HepG2 (cell line): ENCODE measurements around the gene ENTPD5. TPM values are rescaled to one million over a fixed set of nuclear protein-coding genes. Genes with fewer than 3 reads are reported as not detected.
A peak's percentile ranks its signal among the peaks of the same experiment; 100 is the strongest.

Source experiments
- GLI4 ChIP-seq: sonication (generic); formaldehyde crosslinking; IDR thresholded peaks from 2 replicates; pipeline ENCODE4 v1.5.1; 2020; ENCODE audit warnings: missing genetic modification reagents, mild to moderate bottlenecking, moderate library complexity, borderline replicate concordance
- IRF2 ChIP-seq: IDR thresholded peaks from 2 replicates; pipeline ENCODE4 v1.6.1; 2018; ENCODE audit warnings: missing genetic modification reagents, missing compliant biosample characterization
- KDM5A ChIP-seq: fragments of 200-600 bp; sonication (generic); IDR thresholded peaks from 2 replicates; pipeline ENCODE4 v1.7.0; 2018; ENCODE audit warnings: antibody characterized with exemption, mild to moderate bottlenecking, low read length, borderline replicate concordance
- MEIS2 ChIP-seq: sonication (generic); formaldehyde crosslinking; IDR thresholded peaks from 2 replicates; pipeline ENCODE4 v1.9.0; 2021; ENCODE audit warnings: mild to moderate bottlenecking, missing genetic modification reagents
- NAIF1 ChIP-seq: sonication (generic); formaldehyde crosslinking; IDR thresholded peaks from 2 replicates; pipeline ENCODE4 v1.5.0; 2020; ENCODE audit warnings: mild to moderate bottlenecking, missing genetic modification reagents, borderline replicate concordance
- NONO ChIP-seq, 2 experiments: fragments of 450-650 bp in 1 of 2; sonication (generic) in 1 of 2; formaldehyde crosslinking in 1 of 2; IDR thresholded peaks in 1 of 2; conservative IDR thresholded peaks in 1 of 2; 2 replicates each; pipeline versions ENCODE4 v1.6.1 to v1.8.0; 2017 to 2022; ENCODE audit warnings: mild to moderate bottlenecking in 1 of 2, missing genetic modification reagents in 1 of 2, moderate library complexity in 1 of 2
- SNRNP70 ChIP-seq: fragments of 200-400 bp; formaldehyde crosslinking; IDR thresholded peaks from 2 replicates; pipeline ENCODE4 v1.6.1; 2017; ENCODE audit warnings: mild to moderate bottlenecking, low read depth, low read length, moderate library complexity
- TBP ChIP-seq: sonication (generic); formaldehyde crosslinking; IDR thresholded peaks from 2 replicates; pipeline ENCODE4 v1.5.0; 2020; ENCODE audit warnings: missing genetic modification reagents
- TCF7 ChIP-seq: sonication (generic); IDR thresholded peaks from 2 replicates; pipeline ENCODE4 v1.6.1; 2016; ENCODE audit warnings: antibody characterized with exemption, low read depth
- U2AF1 ChIP-seq: fragments of 200-400 bp; formaldehyde crosslinking; optimal IDR thresholded peaks from 2 replicates; pipeline ENCODE3; 2017; ENCODE audit warnings: mild to moderate bottlenecking, low read depth, low read length
- ZC3H4 ChIP-seq: sonication (generic); formaldehyde crosslinking; IDR thresholded peaks from 2 replicates; pipeline ENCODE4 v1.4.0; 2020; ENCODE audit warnings: missing genetic modification reagents, borderline replicate concordance
- ZFP36L2 ChIP-seq: sonication (generic); formaldehyde crosslinking; IDR thresholded peaks from 2 replicates; pipeline ENCODE4 v1.4.0; 2020; ENCODE audit warnings: missing genetic modification reagents
- ZMAT3 ChIP-seq: sonication (generic); formaldehyde crosslinking; conservative IDR thresholded peaks from 2 replicates; pipeline ENCODE4 v1.7.0; 2021; ENCODE audit warnings: missing genetic modification reagents
- ZNF121 ChIP-seq: sonication (generic); formaldehyde crosslinking; IDR thresholded peaks from 2 replicates; pipeline ENCODE4 v1.5.0; 2020; ENCODE audit warnings: mild to moderate bottlenecking, missing genetic modification reagents
- ZNF251 ChIP-seq: sonication (generic); formaldehyde crosslinking; IDR thresholded peaks from 2 replicates; pipeline ENCODE4 v1.9.0; 2021; ENCODE audit warnings: mild to moderate bottlenecking, missing genetic modification reagents
- ZNF263 ChIP-seq: sonication (generic); formaldehyde crosslinking; IDR thresholded peaks from 2 replicates; pipeline ENCODE4 v1.4.0; 2020; ENCODE audit warnings: missing genetic modification reagents
- ZNF264 ChIP-seq: sonication (generic); formaldehyde crosslinking; IDR thresholded peaks from 2 replicates; pipeline ENCODE4 v1.4.0; 2020; ENCODE audit warnings: missing genetic modification reagents
- ZNF274 ChIP-seq: sonication (generic); formaldehyde crosslinking; IDR thresholded peaks from 2 replicates; pipeline ENCODE4 v1.5.1; 2020; ENCODE audit warnings: mild to moderate bottlenecking, missing genetic modification reagents
- ZNF296 ChIP-seq: sonication (generic); formaldehyde crosslinking; conservative IDR thresholded peaks from 2 replicates; pipeline ENCODE4 v1.5.0; 2020; ENCODE audit warnings: mild to moderate bottlenecking, missing genetic modification reagents
- ZNF589 ChIP-seq: sonication (generic); formaldehyde crosslinking; conservative IDR thresholded peaks from 2 replicates; pipeline ENCODE4 v1.8.0; 2022; ENCODE audit warnings: mild to moderate bottlenecking, moderate library complexity, missing genetic modification reagents
- ZNF598 ChIP-seq: sonication (generic); formaldehyde crosslinking; IDR thresholded peaks from 2 replicates; pipeline ENCODE4 v1.5.1; 2020; ENCODE audit warnings: mild to moderate bottlenecking, missing genetic modification reagents, borderline replicate concordance
- ZNF605 ChIP-seq: sonication (generic); formaldehyde crosslinking; IDR thresholded peaks from 2 replicates; pipeline ENCODE4 v1.8.0; 2022; ENCODE audit warnings: mild to moderate bottlenecking, missing genetic modification reagents
- ZNF629 ChIP-seq: sonication (generic); formaldehyde crosslinking; conservative IDR thresholded peaks from 2 replicates; pipeline ENCODE4 v1.5.0; 2020; ENCODE audit warnings: missing genetic modification reagents
- ZNF772 ChIP-seq: sonication (generic); formaldehyde crosslinking; IDR thresholded peaks from 2 replicates; pipeline ENCODE4 v1.5.0; 2020; ENCODE audit warnings: mild to moderate bottlenecking, missing genetic modification reagents
- polyA plus RNA-seq, 8 experiments: library from polyadenylated mRNA; depleted of rRNA in 3 of 8; stranded (reverse) in 7 of 8; unstranded in 1 of 8; fragments of >200 nt; fragmentation: Illumina TruSeq in 4 of 8; extraction: Trizol in 4 of 8; gene quantifications; 2 replicates each; pipeline versions ENCODE4 v1.2.1 to v1.2.3, GENCODE V29; 2011 to 2016; ENCODE audit warnings: low read depth in 4 of 8, missing spikeins in 1 of 8, mixed read lengths in 1 of 8; ENCODE audit not compliant: insufficient read depth in 1 of 8
- total RNA-seq, 5 experiments: library from RNA; depleted of rRNA; stranded (reverse); fragments of >200 nt; fragmentation: Illumina TruSeq; extraction: Trizol; gene quantifications; 2 replicates each; pipeline ENCODE4 v1.2.3, GENCODE V29; 2016; ENCODE audit warnings: low read depth in 1 of 5
- TF ChIP-seq, protein P1 (sequence below): sonication (generic); formaldehyde crosslinking; IDR thresholded peaks from 2 replicates; pipeline ENCODE4 v1.4.0; 2020; ENCODE audit warnings: missing genetic modification reagents
- TF ChIP-seq, protein P2 (sequence below): IDR thresholded peaks from 2 replicates; pipeline ENCODE4 v1.6.1; 2016; ENCODE audit warnings: mild to moderate bottlenecking, missing biosample characterization, missing genetic modification reagents
- TF ChIP-seq, protein P3 (sequence below): sonication (generic); formaldehyde crosslinking; IDR thresholded peaks from 2 replicates; pipeline ENCODE4 v1.5.1; 2020; ENCODE audit warnings: missing genetic modification reagents, mild to moderate bottlenecking, borderline replicate concordance
- TF ChIP-seq, protein P4 (sequence below): sonication (generic); formaldehyde crosslinking; IDR thresholded peaks from 2 replicates; pipeline ENCODE4 v1.4.0; 2020; ENCODE audit warnings: low read depth, mild to moderate bottlenecking, missing genetic modification reagents

ENTPD5 gene
- total and polyA plus RNA-seq, 2 of the 13 experiments (the other 11 are each of a cell fraction or from before 2014, with no cell fraction given), result 33.8 to 43.3 TPM

- TF ChIP-seq, protein P1, sequence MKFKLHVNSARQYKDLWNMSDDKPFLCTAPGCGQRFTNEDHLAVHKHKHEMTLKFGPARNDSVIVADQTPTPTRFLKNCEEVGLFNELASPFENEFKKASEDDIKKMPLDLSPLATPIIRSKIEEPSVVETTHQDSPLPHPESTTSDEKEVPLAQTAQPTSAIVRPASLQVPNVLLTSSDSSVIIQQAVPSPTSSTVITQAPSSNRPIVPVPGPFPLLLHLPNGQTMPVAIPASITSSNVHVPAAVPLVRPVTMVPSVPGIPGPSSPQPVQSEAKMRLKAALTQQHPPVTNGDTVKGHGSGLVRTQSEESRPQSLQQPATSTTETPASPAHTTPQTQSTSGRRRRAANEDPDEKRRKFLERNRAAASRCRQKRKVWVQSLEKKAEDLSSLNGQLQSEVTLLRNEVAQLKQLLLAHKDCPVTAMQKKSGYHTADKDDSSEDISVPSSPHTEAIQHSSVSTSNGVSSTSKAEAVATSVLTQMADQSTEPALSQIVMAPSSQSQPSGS (CRISPR knock-in tag), result peak; percentile 46
- TF ChIP-seq, protein P2, sequence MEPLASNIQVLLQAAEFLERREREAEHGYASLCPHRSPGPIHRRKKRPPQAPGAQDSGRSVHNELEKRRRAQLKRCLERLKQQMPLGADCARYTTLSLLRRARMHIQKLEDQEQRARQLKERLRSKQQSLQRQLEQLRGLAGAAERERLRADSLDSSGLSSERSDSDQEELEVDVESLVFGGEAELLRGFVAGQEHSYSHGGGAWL (CRISPR knock-in tag), result 0 out of 2 replicates have a peak, but pooled peaks have one; percentile 39
- TF ChIP-seq ZFP36L2 (CRISPR knock-in tag), result no peak
- TF ChIP-seq, protein P3, sequence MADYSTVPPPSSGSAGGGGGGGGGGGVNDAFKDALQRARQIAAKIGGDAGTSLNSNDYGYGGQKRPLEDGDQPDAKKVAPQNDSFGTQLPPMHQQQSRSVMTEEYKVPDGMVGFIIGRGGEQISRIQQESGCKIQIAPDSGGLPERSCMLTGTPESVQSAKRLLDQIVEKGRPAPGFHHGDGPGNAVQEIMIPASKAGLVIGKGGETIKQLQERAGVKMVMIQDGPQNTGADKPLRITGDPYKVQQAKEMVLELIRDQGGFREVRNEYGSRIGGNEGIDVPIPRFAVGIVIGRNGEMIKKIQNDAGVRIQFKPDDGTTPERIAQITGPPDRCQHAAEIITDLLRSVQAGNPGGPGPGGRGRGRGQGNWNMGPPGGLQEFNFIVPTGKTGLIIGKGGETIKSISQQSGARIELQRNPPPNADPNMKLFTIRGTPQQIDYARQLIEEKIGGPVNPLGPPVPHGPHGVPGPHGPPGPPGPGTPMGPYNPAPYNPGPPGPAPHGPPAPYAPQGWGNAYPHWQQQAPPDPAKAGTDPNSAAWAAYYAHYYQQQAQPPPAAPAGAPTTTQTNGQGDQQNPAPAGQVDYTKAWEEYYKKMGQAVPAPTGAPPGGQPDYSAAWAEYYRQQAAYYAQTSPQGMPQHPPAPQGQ (CRISPR knock-in tag), result no peak
- no peak for TF ChIP-seq ZNF274 (CRISPR knock-in tag)
- no peak for TF ChIP-seq NONO (IDR thresholded peaks at IDR 0.05)
- TF ChIP-seq NONO (CRISPR knock-in tag; conservative IDR thresholded peaks at IDR 0.05), result no peak; the same call in 1 of the 2 replicates
- no peak for TF ChIP-seq ZNF629
- no peak for TF ChIP-seq ZNF264 (CRISPR knock-in tag)
- TF ChIP-seq, protein P4, sequence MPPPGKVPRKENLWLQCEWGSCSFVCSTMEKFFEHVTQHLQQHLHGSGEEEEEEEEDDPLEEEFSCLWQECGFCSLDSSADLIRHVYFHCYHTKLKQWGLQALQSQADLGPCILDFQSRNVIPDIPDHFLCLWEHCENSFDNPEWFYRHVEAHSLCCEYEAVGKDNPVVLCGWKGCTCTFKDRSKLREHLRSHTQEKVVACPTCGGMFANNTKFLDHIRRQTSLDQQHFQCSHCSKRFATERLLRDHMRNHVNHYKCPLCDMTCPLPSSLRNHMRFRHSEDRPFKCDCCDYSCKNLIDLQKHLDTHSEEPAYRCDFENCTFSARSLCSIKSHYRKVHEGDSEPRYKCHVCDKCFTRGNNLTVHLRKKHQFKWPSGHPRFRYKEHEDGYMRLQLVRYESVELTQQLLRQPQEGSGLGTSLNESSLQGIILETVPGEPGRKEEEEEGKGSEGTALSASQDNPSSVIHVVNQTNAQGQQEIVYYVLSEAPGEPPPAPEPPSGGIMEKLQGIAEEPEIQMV (CRISPR knock-in tag), result no peak
- TF ChIP-seq ZNF296 (CRISPR knock-in tag), result no peak
- TF ChIP-seq ZNF121 (CRISPR knock-in tag), result no peak
- TF ChIP-seq SNRNP70, result no peak
- no peak for TF ChIP-seq KDM5A
- TF ChIP-seq U2AF1, result no peak
- TF ChIP-seq ZNF263 (CRISPR knock-in tag), result peak; percentile 46; the same call in 1 of the 2 replicates
- peak; percentile 51; the same call in 1 of the 2 replicates for TF ChIP-seq ZNF772 (CRISPR knock-in tag)
- no peak for TF ChIP-seq ZNF605 (CRISPR knock-in tag)
- no peak for TF ChIP-seq ZNF251 (CRISPR knock-in tag)
- TF ChIP-seq GLI4, result no peak
- no peak for TF ChIP-seq ZC3H4 (CRISPR knock-in tag)
- no peak for TF ChIP-seq TCF7
- TF ChIP-seq MEIS2 (CRISPR knock-in tag), result no peak
- TF ChIP-seq ZNF589, result no peak
- no peak for TF ChIP-seq IRF2 (CRISPR knock-in tag)
- no peak; the same call in 1 of the 2 replicates for TF ChIP-seq ZMAT3
- no peak for TF ChIP-seq TBP (CRISPR knock-in tag)
- no peak for TF ChIP-seq NAIF1 (CRISPR knock-in tag)
- no peak for TF ChIP-seq ZNF598 (CRISPR knock-in tag)
Observed at GRCh38 chr14:73995977-73996378, 23.1 kb downstream of the ENTPD5 start (continued).
